Measurements from ENCODE around the gene ANXA2R.
A peak's percentile ranks its signal among the peaks of the same experiment; 100 is the strongest.

The ANXA2R gene

DNA sequence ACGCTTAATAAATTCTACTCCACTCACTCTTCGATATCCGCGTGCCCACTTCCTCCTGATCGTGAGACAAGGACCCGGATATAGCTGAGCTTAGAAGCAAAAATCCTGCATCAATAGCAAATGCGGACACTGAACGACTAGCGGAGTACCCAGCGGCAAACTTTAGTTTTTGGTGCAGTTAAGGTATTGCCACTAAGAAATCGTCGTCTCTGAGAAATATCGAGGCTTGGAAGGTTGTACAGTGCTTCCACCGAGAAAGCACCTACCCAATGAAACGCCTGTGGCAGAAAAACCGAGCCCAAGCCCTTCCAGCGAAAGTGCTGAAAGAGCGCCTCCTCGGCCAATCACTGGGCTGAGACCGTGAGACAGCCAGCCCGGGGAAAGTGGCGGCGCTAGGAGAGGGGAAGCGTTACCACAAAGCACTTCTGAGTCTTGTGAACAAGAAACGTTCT, 32.2 kb downstream of the ANXA2R start:
- peak overlapping the region; percentile 69 for H3K4me3 ChIP-seq (ENCODE audit: low read length)
- TF ChIP-seq ZNF274 (IDR thresholded peaks at IDR 0.05; ENCODE audit: low read depth, low read length), result no peak

DNA sequence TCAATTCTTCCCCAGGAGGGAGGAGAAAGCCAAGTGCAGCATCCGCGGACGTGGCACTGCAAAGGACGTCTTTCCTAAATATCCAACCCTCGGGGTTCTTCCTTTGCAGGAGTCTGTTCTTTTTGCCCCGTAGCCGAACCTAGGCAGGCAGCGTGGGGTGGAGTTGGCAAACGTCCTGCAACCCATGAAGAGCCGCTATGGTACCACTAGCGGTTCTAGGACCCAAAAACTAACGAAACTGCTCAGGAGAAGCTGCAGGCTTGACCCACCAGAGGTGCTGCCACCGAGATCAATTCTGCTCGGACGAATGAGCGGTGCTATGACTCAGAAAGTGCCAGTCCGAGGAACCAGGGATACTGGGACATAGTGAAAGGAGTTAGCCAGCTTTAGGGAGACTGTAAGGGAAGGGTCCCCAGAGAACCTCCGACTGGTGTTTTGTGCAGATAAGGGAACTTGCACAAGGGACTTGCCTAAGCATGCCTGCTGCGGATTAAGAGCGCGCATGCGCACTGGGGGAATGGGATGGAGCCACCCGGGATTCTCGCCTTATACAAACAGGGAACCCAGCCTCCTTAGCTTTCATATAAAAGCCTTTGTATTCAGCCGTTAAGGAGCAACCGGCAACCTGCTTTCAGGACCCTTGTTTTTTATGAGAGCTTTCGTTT, 32.7 kb downstream of the ANXA2R start:
- peak overlapping the region; percentile 69 for H3K4me3 ChIP-seq (ENCODE audit: low read length)
- TF ChIP-seq ZNF274 (IDR thresholded peaks at IDR 0.05; ENCODE audit: low read depth, low read length), result no peak

DNA sequence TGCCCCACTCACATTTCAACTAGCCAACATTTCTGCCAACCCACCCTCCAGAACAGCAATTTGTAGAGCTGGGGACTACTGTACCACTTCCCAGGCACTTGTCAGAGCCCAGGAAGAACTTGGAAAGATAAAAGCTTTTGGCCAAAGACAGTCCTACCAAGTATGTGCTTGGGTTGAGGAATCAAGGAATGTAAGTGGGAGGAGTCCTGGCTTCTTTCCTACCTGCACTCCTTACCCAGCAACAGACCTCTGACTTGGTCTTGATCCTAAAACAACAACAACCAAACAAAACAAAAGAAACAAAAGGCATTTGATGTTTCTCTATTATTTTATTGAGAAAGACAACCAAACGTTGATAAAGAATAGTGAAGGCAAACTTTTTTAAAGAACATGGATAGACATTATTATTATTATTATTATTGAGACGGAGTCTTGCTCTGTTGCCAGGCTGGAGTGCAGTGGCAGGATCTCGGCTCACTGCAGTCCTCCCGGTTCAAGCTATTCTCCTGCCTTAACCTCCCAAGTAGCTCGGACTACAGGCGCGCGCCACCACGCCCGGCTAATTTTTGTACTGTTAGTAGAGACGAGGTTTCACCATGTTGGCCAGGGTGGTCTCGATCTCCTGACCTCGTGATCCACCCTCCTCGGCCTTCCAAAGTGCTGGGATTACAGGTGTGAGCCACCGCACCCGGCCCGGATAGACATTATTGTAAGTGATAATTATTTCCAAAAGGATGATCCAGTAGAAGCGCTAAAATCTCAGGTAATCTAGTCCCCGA, 33.5 kb downstream of the ANXA2R start:
- TF ChIP-seq ZNF274 (IDR thresholded peaks at IDR 0.05; ENCODE audit: low read depth, low read length), result no peak

DNA sequence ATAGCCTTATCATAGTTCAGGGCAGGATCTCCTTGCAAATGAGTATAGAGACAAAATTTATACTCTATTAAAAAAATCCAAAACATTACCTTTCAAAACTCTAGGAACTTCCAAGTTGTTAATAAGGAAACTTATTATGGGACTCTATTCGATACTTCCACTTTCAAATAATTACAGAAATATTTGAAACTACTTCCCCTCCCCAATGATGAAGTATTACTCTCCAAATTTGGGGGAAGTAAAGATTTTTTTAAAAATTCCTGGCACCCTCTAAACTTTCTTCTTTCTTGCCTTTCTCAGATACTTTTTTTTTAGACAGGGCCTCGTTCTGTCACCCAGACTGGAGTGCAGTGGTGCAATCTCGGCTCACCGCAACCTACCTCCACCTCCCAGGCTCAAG, 35.1 kb downstream of the ANXA2R start:
- TF ChIP-seq ZNF274 (IDR thresholded peaks at IDR 0.05; ENCODE audit: low read depth, low read length), result no peak
- no peak overlapping the region for H3K4me3 ChIP-seq (ENCODE audit: low read length)

More for the DNA sequence above, 33.5 kb downstream of the ANXA2R start:
- peak overlapping the region; percentile 69; the same call in 1 of the 2 replicates for H3K4me3 ChIP-seq (ENCODE audit: low read length)

DNA sequence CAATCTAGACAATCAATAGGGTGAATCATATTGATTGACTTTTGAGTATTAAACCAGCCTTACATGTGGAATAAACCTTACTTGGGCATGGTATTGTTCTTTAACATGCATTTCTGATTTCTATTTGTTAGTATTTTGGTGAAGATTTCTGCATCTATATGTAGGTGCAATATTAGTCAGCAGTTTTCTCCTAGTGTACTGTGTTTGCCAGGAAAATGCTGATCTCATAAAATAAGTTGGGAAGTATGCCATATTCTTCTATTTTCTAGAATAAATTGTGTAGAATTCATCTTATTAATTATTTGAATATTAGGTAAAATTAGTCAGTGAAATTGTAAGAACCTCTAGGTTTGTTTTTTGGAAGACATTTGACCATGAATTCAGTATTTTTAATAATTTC, 38.4 kb downstream of the ANXA2R start:
- H3K4me3 ChIP-seq (ENCODE audit: low read length), result no peak overlapping the region
- TF ChIP-seq ZNF274 (IDR thresholded peaks at IDR 0.05; ENCODE audit: low read depth, low read length), result no peak

DNA sequence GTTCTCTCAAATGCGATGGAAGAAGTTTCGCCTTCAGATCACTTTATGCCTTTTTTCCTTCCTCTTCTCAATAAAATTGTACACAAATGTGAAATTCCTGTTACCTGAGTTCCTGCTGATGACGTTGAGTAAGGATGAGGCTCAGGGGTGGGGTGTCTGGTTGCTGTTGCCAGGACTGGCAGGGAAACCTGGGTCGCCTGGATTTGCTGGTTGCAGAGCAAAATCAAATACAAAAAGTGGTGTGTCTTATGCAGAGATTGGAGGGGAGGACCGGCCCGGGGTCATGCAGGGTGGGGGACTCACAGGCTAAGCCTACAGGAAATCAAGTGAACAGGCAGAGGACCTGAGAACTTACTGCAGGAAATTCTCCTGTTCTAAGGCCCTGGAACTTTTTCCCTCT, 39.2 kb downstream of the ANXA2R start:
- TF ChIP-seq ZNF274 (IDR thresholded peaks at IDR 0.05; ENCODE audit: low read depth, low read length), result no peak
- H3K4me3 ChIP-seq (ENCODE audit: low read length), result no peak overlapping the region

DNA sequence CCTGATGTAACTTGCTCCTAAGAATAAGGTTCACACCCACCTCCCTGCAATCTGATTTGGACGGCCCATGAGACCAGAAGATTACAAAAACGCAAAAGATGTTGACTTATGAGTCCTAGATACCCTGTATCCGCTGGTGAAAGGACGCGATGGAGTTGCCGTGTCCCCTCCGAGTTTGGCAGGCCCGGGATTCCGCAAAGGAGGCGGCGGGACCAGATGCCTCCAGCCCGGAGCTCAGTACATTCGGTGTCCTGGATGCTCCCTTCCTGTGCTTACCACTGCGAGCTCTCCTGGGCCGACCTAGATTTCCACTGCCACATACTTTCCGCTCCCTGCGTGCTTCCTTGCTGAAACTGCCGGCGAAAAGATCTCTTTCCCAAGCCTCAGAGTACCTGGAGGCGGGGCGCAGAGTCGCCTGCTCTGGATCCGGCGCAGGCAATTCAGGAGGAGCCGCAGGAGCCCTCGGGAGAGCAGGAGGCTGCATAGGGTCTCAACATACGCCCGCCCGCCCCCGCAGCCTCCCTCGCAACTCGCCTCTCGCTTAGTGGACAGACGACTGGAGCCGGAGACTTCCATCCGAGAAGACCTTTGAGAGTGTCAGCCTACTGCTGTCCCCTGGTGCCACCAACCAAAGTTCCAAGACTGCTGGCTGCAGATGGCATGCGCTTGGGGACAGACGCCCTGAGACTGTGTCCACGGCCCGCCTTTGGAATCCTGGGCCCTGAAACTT, 39.8 kb downstream of the ANXA2R start:
- H3K4me3 ChIP-seq (ENCODE audit: low read length), result no peak overlapping the region
- no peak for TF ChIP-seq ZNF274 (IDR thresholded peaks at IDR 0.05; ENCODE audit: low read depth, low read length)

DNA sequence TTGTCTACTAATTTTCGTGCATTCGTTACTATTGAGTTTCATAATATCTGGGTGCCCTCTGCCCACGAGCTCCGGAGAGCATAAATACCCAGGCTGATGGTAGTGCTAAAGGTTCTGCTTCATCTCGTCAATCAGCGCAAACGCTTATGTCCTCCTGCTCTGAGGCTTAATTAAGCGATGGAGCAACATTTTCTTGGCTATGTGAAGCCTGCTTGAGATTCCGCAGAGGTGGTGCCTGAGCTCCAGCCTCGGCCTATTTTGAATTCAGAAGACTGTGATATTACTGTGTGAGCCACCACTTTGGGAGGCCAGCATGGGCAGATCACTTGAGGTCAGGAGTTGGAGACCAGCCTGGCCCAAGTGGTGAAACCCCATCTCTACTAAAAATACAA, 44.8 kb downstream of the ANXA2R start:
- no peak for TF ChIP-seq ZNF274 (IDR thresholded peaks at IDR 0.05; ENCODE audit: low read depth, low read length)
- H3K4me3 ChIP-seq (ENCODE audit: low read length), result peak overlapping the region; percentile 66

DNA sequence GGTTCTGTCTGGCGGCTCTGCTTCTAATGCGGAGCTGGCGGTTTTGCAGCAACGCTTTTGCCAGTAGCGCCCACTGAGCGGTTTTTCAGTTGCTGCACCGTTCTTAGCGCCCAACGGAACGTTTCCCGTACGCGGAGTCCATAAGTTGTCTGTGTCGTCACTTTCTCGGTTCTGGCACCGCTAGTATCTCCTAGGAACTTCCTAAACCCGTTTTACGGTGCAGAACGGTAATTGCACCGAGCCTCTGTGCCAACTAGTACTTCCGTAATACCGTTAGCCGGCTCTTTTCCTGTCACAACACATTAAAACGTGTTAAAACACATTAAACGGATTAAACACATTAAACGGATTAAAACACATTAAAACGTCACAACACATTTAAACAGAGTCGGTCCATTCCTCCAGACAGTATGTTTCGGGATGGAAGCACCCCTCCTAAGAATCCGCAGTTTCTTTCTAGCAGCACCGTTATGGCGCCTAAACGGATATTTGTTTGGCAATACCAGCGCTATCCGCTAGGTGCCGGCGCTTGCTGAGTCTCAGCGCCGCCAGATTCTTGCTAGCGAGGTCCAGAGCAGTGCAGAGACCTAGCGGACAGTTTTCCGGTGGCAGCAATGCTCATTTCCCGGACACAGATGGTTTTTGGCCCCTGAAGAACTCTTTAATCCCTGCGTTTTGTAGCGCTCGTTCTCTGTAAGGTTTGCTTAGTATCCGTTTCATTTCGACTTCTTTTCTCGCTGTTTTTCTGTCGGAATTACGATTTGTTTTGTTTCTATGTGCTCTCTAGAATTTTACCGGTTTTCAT, 45.4 kb downstream of the ANXA2R start:
- H3K4me3 ChIP-seq (ENCODE audit: low read length), result peak overlapping the region; percentile 66
- no peak for TF ChIP-seq ZNF274 (IDR thresholded peaks at IDR 0.05; ENCODE audit: low read depth, low read length)

DNA sequence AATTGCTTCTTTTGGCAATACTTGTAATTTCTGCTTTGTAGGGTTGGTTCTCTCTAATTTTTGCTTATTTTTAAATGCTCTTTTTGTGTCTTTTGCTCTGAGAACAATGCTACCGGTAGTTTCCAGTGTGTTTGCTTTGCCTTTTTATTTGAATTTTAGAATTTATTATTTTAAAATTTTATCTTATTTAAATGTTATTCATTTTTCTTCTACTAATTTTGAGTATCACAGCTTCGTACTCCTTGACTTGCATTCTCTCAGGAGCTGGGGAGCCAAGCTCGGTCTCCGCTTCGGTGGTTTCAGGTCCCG, 45.9 kb downstream of the ANXA2R start:
- peak overlapping the region; percentile 66 for H3K4me3 ChIP-seq (ENCODE audit: low read length)

DNA sequence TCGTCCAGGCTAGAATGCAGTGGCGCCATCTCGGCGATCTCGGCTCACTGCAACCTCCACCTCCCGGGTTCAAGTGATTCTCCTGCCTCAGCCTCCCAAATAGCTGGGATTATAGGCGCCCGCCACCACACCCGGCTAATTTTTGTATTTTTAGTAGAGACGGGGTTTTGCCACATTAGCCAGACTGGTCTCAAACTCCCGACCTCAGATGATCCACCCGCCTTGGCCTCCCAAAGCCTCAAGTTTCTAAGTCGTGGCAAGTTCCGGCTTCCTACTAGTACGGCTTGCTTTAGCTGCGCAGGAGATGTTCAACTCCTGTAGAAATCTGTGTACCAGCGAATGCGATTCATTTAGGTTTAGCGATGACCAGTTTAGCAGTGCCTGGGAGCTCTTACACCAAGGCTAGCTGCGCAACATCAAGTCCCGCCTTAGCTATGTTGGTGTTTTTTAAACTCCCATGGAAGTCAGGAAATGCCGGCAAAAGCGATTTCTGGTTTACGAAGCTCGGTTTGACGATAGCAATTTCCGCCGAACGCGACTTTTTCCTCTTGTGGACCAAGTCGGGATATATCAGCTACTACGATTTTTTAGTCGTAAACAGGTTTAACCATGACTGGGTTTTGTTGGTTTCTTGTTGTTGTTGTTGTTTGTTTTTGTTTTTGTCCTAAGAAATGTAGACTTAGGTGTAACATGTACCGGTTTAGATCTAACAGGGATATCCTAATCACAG, 46.4 kb downstream of the ANXA2R start:
- no peak for TF ChIP-seq ZNF274 (IDR thresholded peaks at IDR 0.05; ENCODE audit: low read depth, low read length)
- H3K4me3 ChIP-seq (ENCODE audit: low read length), result peak overlapping the region; percentile 66

More for the DNA sequence above, 45.9 kb downstream of the ANXA2R start:
- TF ChIP-seq ZNF274 (IDR thresholded peaks at IDR 0.05; ENCODE audit: low read depth, low read length), result no peak

DNA sequence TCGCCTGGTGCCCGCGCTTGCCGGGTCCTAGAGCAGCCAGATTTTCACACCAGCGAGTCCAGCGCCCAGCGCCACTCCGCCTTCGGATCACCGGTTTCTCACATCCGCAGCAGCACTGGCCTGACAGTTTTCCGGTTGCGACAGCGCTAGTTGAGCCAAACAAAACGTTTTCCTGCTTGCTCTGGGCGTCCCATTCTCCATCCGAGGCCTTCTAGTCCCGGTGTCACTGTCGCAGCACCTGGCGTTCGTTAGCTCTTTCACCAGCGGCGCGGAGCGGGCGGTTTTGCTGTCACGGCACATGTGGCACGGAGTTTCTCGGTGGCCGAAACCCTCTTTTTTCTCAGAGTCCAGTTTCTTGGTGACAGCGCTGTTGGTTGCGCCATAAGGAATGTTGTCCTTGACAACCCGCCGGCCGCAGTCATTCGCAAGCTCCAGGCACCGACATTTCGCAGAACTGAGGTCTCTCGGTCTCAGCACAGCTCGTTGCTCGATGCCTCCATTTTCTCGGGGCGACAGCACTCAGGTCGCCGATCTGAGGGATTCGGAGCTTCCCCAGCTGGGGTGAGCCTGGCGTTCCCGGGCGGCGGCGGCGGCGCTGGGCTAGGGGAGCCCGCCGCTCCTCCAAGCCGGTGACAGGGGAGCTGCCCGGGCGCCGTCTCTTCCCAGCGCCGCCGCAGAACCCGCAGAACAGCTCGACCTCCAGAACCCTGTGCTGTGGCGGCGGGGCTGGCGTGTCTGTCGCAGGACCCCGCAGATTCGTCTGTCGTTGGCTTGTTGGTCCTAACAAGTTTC, 47.8 kb downstream of the ANXA2R start:
- no peak for TF ChIP-seq ZNF274 (IDR thresholded peaks at IDR 0.05; ENCODE audit: low read depth, low read length)
- H3K4me3 ChIP-seq (ENCODE audit: low read length), result peak overlapping the region; percentile 66; the same call in 1 of the 2 replicates
